Upper lobe of left lung (tissue), 4 donors: ENCODE measurements around the gene CXCR5.

Experiments used
- CTCF ChIP-seq, 6 experiments: fragments of 450-650 bp in 4 of 6; fragments of 200-600 bp in 2 of 6; sonication (generic) in 2 of 6; IDR thresholded peaks; one replicate each; pipeline ENCODE4 v1.5.1; 2016 to 2019; ENCODE audit warnings: antibody characterized with exemption in 6 of 6
- EP300 ChIP-seq, 4 donors: sonication (generic); formaldehyde crosslinking; IDR thresholded peaks; one replicate each; pipeline ENCODE4 v1.5.1; 2017; ENCODE audit warnings: antibody characterized with exemption in 4 of 4, control low read depth in 2 of 4

- TF ChIP-seq CTCF (IDR thresholded peaks at IDR 0.05) = no peak
- no peak for TF ChIP-seq EP300 (IDR thresholded peaks at IDR 0.05)
Observed at GRCh38 chr11:118909619-118910308, 26.1 kb downstream of the CXCR5 start.
